ENCODE data around the gene CFAP299.

CFAP299 gene

GRCh38 chr4:80412322-80412721 lies 76.8 kb downstream of the CFAP299 start:
- DNase-seq: no peak
- POLR2A ChIA-PET: no interaction called here

GRCh38 chr4:80413086-80413485 lies 77.6 kb downstream of the CFAP299 start:
- no peaks in the 10 kb centered on the region for H3K4me1 ChIP-seq (ENCODE audit: control extremely low read depth in 1 of 4, control insufficient read depth in 4 of 4, insufficient read depth in 4 of 4, low read length in 3 of 4)
- CTCF ChIA-PET: no interaction called here
- 20% methylated on average over 2 of the region's 2 CpGs for WGBS (ENCODE audit: insufficient coverage)

More at GRCh38 chr4:80412322-80412721, 76.8 kb downstream of the CFAP299 start:
- no peak overlapping the region for H3K27ac ChIP-seq (ENCODE audit: insufficient read depth in 1 of 2, low read depth in 1 of 2, low read length in 2 of 2, poor library complexity in 1 of 2, severe bottlenecking in 2 of 2)
- no CpG with 5 or more reads among the region's 2 CpGs for WGBS (ENCODE audit: insufficient coverage)
- H3K4me3 ChIP-seq (ENCODE audit: control insufficient read depth in 1 of 7, extremely low read depth in 1 of 7, insufficient read depth in 4 of 7, low read depth in 2 of 7, low read length in 6 of 7): no peak overlapping the region
- CTCF ChIA-PET: no interaction called here
- no peaks in the 10 kb centered on the region for H3K4me1 ChIP-seq (ENCODE audit: control extremely low read depth in 1 of 4, control insufficient read depth in 4 of 4, insufficient read depth in 4 of 4, low read length in 3 of 4)
- H3K9me3 ChIP-seq (ENCODE audit: control extremely low read depth in 1 of 5, control insufficient read depth in 4 of 5, insufficient read depth in 2 of 5, low read depth in 1 of 5, low read length in 4 of 5): no peaks in the 10 kb centered on the region
- H3K27me3 ChIP-seq (replicated peaks in 2 of 5; ENCODE audit: control insufficient read depth in 4 of 5, insufficient read depth in 5 of 5, low read length in 4 of 5): peaks cover 0 to 6% (median 0%) of the 10 kb centered on the region in 5 experiments
- H3K36me3 ChIP-seq (ENCODE audit: control insufficient read depth in 4 of 4, insufficient read depth in 4 of 4, low read length in 3 of 4): no peaks in the 10 kb centered on the region

GRCh38 chr4:80417019-80417418 lies 81.5 kb downstream of the CFAP299 start:
- ChIA-PET POLR2A (no interaction called here), CTCF (no interaction called here)
- no peaks in the 10 kb centered on the region for H3K4me1 ChIP-seq (ENCODE audit: control extremely low read depth in 1 of 4, control insufficient read depth in 4 of 4, insufficient read depth in 4 of 4, low read length in 3 of 4)
- DNase-seq: no peak
- no peak overlapping the region for H3K27ac ChIP-seq (ENCODE audit: insufficient read depth in 1 of 2, low read depth in 1 of 2, low read length in 2 of 2, poor library complexity in 1 of 2, severe bottlenecking in 2 of 2)
- no peaks in the 10 kb centered on the region for H3K36me3 ChIP-seq (ENCODE audit: control insufficient read depth in 4 of 4, insufficient read depth in 4 of 4, low read length in 3 of 4)
- peaks cover 0 to 5% (median 0%) of the 10 kb centered on the region in 5 experiments for H3K27me3 ChIP-seq (replicated peaks in 2 of 5; ENCODE audit: control insufficient read depth in 4 of 5, insufficient read depth in 5 of 5, low read length in 4 of 5)
- WGBS (ENCODE audit: insufficient coverage): 100% methylated on average over 1 of the region's 2 CpGs
- no peak overlapping the region for H3K4me3 ChIP-seq (ENCODE audit: control insufficient read depth in 1 of 7, extremely low read depth in 1 of 7, insufficient read depth in 4 of 7, low read depth in 2 of 7, low read length in 6 of 7)
- no peaks in the 10 kb centered on the region for H3K9me3 ChIP-seq (ENCODE audit: control extremely low read depth in 1 of 5, control insufficient read depth in 4 of 5, insufficient read depth in 2 of 5, low read depth in 1 of 5, low read length in 4 of 5)

More at GRCh38 chr4:80413086-80413485, 77.6 kb downstream of the CFAP299 start:
- Histone ChIP-seq H3K9me3 (ENCODE audit: control extremely low read depth in 1 of 5, control insufficient read depth in 4 of 5, insufficient read depth in 2 of 5, low read depth in 1 of 5, low read length in 4 of 5) (no peaks in the 10 kb centered on the region), H3K27me3 (replicated peaks in 2 of 5; ENCODE audit: control insufficient read depth in 4 of 5, insufficient read depth in 5 of 5, low read length in 4 of 5) (peaks cover 0 to 6% (median 0%) of the 10 kb centered on the region in 5 experiments), H3K27ac (ENCODE audit: insufficient read depth in 1 of 2, low read depth in 1 of 2, low read length in 2 of 2, poor library complexity in 1 of 2, severe bottlenecking in 2 of 2) (no peak overlapping the region), H3K36me3 (ENCODE audit: control insufficient read depth in 4 of 4, insufficient read depth in 4 of 4, low read length in 3 of 4) (no peaks in the 10 kb centered on the region), H3K4me3 (ENCODE audit: control insufficient read depth in 1 of 7, extremely low read depth in 1 of 7, insufficient read depth in 4 of 7, low read depth in 2 of 7, low read length in 6 of 7) (no peak overlapping the region)
- DNase-seq: no peak
- POLR2A ChIA-PET: no interaction called here

- DNase-seq: no peak
- Histone ChIP-seq H3K4me1 (ENCODE audit: control extremely low read depth in 1 of 4, control insufficient read depth in 4 of 4, insufficient read depth in 4 of 4, low read length in 3 of 4) (no peaks in the 10 kb centered on the region), H3K36me3 (ENCODE audit: control insufficient read depth in 4 of 4, insufficient read depth in 4 of 4, low read length in 3 of 4) (no peaks in the 10 kb centered on the region), H3K27ac (ENCODE audit: insufficient read depth in 1 of 2, low read depth in 1 of 2, low read length in 2 of 2, poor library complexity in 1 of 2, severe bottlenecking in 2 of 2) (no peak overlapping the region), H3K27me3 (replicated peaks in 2 of 5; ENCODE audit: control insufficient read depth in 4 of 5, insufficient read depth in 5 of 5, low read length in 4 of 5) (no peaks in the 10 kb centered on the region), H3K4me3 (ENCODE audit: control insufficient read depth in 1 of 7, extremely low read depth in 1 of 7, insufficient read depth in 4 of 7, low read depth in 2 of 7, low read length in 6 of 7) (no peak overlapping the region), H3K9me3 (ENCODE audit: control extremely low read depth in 1 of 5, control insufficient read depth in 4 of 5, insufficient read depth in 2 of 5, low read depth in 1 of 5, low read length in 4 of 5) (no peaks in the 10 kb centered on the region)
- ChIA-PET CTCF (no interaction called here), POLR2A (no interaction called here)
- WGBS (ENCODE audit: insufficient coverage): 75% methylated on average over 1 of the region's 1 CpG
Observed at GRCh38 chr4:80419946-80420345, 84.4 kb downstream of the CFAP299 start.

GRCh38 chr4:80420638-80421037 lies 85.1 kb downstream of the CFAP299 start:
- ChIA-PET POLR2A (no interaction called here), CTCF (no interaction called here)
- Histone ChIP-seq H3K27me3 (replicated peaks in 2 of 5; ENCODE audit: control insufficient read depth in 4 of 5, insufficient read depth in 5 of 5, low read length in 4 of 5) (no peaks in the 10 kb centered on the region), H3K27ac (ENCODE audit: insufficient read depth in 1 of 2, low read depth in 1 of 2, low read length in 2 of 2, poor library complexity in 1 of 2, severe bottlenecking in 2 of 2) (no peak overlapping the region), H3K9me3 (ENCODE audit: control extremely low read depth in 1 of 5, control insufficient read depth in 4 of 5, insufficient read depth in 2 of 5, low read depth in 1 of 5, low read length in 4 of 5) (no peaks in the 10 kb centered on the region), H3K36me3 (ENCODE audit: control insufficient read depth in 4 of 4, insufficient read depth in 4 of 4, low read length in 3 of 4) (no peaks in the 10 kb centered on the region), H3K4me3 (ENCODE audit: control insufficient read depth in 1 of 7, extremely low read depth in 1 of 7, insufficient read depth in 4 of 7, low read depth in 2 of 7, low read length in 6 of 7) (no peak overlapping the region), H3K4me1 (ENCODE audit: control extremely low read depth in 1 of 4, control insufficient read depth in 4 of 4, insufficient read depth in 4 of 4, low read length in 3 of 4) (no peaks in the 10 kb centered on the region)
- 100% methylated on average over 1 of the region's 1 CpG for WGBS (ENCODE audit: insufficient coverage)
- DNase-seq: no peak

- no peaks in the 10 kb centered on the region for H3K27me3 ChIP-seq (replicated peaks in 2 of 5; ENCODE audit: control insufficient read depth in 4 of 5, insufficient read depth in 5 of 5, low read length in 4 of 5)
- H3K9me3 ChIP-seq (ENCODE audit: control extremely low read depth in 1 of 5, control insufficient read depth in 4 of 5, insufficient read depth in 2 of 5, low read depth in 1 of 5, low read length in 4 of 5): no peaks in the 10 kb centered on the region
- no peak for DNase-seq
- ChIA-PET POLR2A (no interaction called here), CTCF (no interaction called here)
- H3K27ac ChIP-seq (ENCODE audit: insufficient read depth in 1 of 2, low read depth in 1 of 2, low read length in 2 of 2, poor library complexity in 1 of 2, severe bottlenecking in 2 of 2): no peak overlapping the region
- WGBS (ENCODE audit: insufficient coverage): no CpG with 5 or more reads among the region's 1 CpG
- H3K4me3 ChIP-seq (ENCODE audit: control insufficient read depth in 1 of 7, extremely low read depth in 1 of 7, insufficient read depth in 4 of 7, low read depth in 2 of 7, low read length in 6 of 7): no peak overlapping the region
- H3K36me3 ChIP-seq (ENCODE audit: control insufficient read depth in 4 of 4, insufficient read depth in 4 of 4, low read length in 3 of 4): no peaks in the 10 kb centered on the region
- no peaks in the 10 kb centered on the region for H3K4me1 ChIP-seq (ENCODE audit: control extremely low read depth in 1 of 4, control insufficient read depth in 4 of 4, insufficient read depth in 4 of 4, low read length in 3 of 4)
Observed at GRCh38 chr4:80422727-80423404, 87.3 kb downstream of the CFAP299 start.

- no peak overlapping the region for H3K4me3 ChIP-seq (ENCODE audit: control insufficient read depth in 1 of 7, extremely low read depth in 1 of 7, insufficient read depth in 4 of 7, low read depth in 2 of 7, low read length in 6 of 7)
- ChIA-PET CTCF (no interaction called here), POLR2A (no interaction called here)
- DNase-seq: no peak
- no peaks in the 10 kb centered on the region for H3K9me3 ChIP-seq (ENCODE audit: control extremely low read depth in 1 of 5, control insufficient read depth in 4 of 5, insufficient read depth in 2 of 5, low read depth in 1 of 5, low read length in 4 of 5)
- no peak overlapping the region for H3K27ac ChIP-seq (ENCODE audit: insufficient read depth in 1 of 2, low read depth in 1 of 2, low read length in 2 of 2, poor library complexity in 1 of 2, severe bottlenecking in 2 of 2)
- WGBS (ENCODE audit: insufficient coverage): 100% methylated on average over 2 of the region's 3 CpGs
- no peaks in the 10 kb centered on the region for H3K27me3 ChIP-seq (replicated peaks in 2 of 5; ENCODE audit: control insufficient read depth in 4 of 5, insufficient read depth in 5 of 5, low read length in 4 of 5)
- no peaks in the 10 kb centered on the region for H3K36me3 ChIP-seq (ENCODE audit: control insufficient read depth in 4 of 4, insufficient read depth in 4 of 4, low read length in 3 of 4)
- H3K4me1 ChIP-seq (ENCODE audit: control extremely low read depth in 1 of 4, control insufficient read depth in 4 of 4, insufficient read depth in 4 of 4, low read length in 3 of 4): no peaks in the 10 kb centered on the region
Observed at GRCh38 chr4:80423553-80424224, 88.2 kb downstream of the CFAP299 start.
